Bronchial epithelial cell (primary cell): Measurements from ENCODE around the gene MAGI2. TPM values are rescaled to one million over a fixed set of nuclear protein-coding genes. Genes with fewer than 3 reads are reported as not detected.

Source experiments
- DNase-seq: peaks from one replicate; pipeline ENCODE4 v3.0.0-alpha.2; 2010; ENCODE audit warnings: low read depth
- FAIRE-seq: peaks from 2 replicates; lab custom pipeline; 2011; peaks lifted over from hg19 to GRCh38; lab: Jason Lieb, UNC
- H3K27me3 ChIP-seq: 2 replicates; pipeline ENCODE4 v1.5.1; 2011; ENCODE audit warnings: low read length; ENCODE audit not compliant: control insufficient read depth, insufficient read depth
- H3K36me3 ChIP-seq: 2 replicates; pipeline ENCODE4 v1.5.1; 2011; ENCODE audit warnings: low read length; ENCODE audit not compliant: control insufficient read depth, insufficient read depth
- H3K4me3 ChIP-seq: 2 replicates; pipeline ENCODE4 v1.5.1; 2011; ENCODE audit warnings: mild to moderate bottlenecking, low read depth, low read length, control low read depth
- total RNA-seq: library from RNA; depleted of rRNA; stranded (reverse); fragments of >200 nt; gene quantifications from 2 replicates; pipeline ENCODE4 v1.2.1, GENCODE V29; 2014
- TF ChIP-seq, protein P1 (sequence below): IDR thresholded peaks from 2 replicates; pipeline ENCODE4 v1.5.1; 2011; ENCODE audit warnings: mild to moderate bottlenecking, moderate library complexity, low read length, control low read depth, inconsistent platforms; ENCODE audit not compliant: insufficient read depth, severe bottlenecking

MAGI2 gene
- total RNA-seq, 1 donor from 2014 or later = 2.6 TPM

DNA sequence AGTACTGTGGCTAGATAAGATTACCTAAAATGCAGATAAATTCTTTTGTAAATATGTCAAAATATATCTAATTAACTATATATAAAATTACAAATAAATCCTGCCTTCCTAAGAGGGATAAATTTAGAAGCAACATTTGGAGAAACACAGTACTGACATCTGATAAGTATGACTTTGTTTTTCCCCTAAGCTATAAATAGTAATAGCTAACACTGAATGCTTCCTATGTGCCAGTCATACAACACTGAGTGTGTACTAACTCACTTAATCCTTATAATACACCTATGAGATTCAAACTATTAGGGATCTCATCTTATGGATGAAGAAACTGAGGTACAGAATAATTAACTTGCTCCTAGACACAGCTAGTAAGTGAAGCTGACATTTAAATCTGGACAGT lies 733.4 kb downstream of the MAGI2 start:
- FAIRE-seq = no peak
- TF ChIP-seq, protein P1, sequence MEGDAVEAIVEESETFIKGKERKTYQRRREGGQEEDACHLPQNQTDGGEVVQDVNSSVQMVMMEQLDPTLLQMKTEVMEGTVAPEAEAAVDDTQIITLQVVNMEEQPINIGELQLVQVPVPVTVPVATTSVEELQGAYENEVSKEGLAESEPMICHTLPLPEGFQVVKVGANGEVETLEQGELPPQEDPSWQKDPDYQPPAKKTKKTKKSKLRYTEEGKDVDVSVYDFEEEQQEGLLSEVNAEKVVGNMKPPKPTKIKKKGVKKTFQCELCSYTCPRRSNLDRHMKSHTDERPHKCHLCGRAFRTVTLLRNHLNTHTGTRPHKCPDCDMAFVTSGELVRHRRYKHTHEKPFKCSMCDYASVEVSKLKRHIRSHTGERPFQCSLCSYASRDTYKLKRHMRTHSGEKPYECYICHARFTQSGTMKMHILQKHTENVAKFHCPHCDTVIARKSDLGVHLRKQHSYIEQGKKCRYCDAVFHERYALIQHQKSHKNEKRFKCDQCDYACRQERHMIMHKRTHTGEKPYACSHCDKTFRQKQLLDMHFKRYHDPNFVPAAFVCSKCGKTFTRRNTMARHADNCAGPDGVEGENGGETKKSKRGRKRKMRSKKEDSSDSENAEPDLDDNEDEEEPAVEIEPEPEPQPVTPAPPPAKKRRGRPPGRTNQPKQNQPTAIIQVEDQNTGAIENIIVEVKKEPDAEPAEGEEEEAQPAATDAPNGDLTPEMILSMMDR = no peak
- no peak overlapping the region for H3K4me3 ChIP-seq

DNA sequence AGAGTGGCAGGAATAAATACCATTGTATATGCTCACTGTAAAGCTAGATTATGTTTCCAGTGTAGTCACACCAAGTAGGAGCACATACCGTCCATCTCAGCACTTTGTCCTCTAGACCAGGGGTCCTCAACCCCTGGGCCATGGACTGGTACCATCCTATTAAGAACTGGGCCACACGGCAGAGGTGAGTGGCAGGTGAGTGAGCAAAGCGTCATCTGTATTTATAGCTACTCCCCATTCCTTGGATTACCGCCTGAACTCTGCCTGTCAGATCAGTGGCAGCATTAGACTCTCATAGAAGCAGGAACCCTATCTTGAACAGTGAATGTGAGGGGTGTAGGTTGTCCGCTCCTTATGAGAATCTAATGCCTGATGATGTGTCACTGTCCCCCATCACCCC lies 735.3 kb downstream of the MAGI2 start:
- H3K4me3 ChIP-seq = no peak overlapping the region
- TF ChIP-seq, protein P1 = no peak
- H3K27me3 ChIP-seq = no peaks in the 10 kb centered on the region
- no peaks in the 10 kb centered on the region for H3K36me3 ChIP-seq
- DNase-seq (no peak), FAIRE-seq (no peak)

More for the DNA sequence above, 733.4 kb downstream of the MAGI2 start:
- H3K27me3 ChIP-seq = no peaks in the 10 kb centered on the region
- no peak for DNase-seq
- no peaks in the 10 kb centered on the region for H3K36me3 ChIP-seq

DNA sequence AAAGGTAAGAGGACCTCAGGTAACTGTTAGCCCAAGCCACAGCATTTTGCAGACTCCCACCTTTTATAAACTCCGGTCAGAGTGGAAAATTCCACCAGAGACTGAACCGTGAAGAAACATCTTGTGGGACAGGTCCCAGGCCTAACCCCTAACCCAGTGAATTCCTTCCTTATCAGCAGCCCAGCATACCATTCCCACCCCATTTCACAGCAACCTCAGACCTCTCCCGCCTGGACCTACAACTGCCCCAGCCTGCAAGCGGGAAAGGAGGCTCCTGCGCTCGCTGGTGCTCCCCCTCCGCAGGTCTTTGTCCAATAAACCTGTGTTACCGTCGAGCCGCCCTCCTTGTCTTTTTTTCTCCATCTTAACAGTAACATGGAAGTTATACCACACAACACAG lies 736.6 kb downstream of the MAGI2 start:
- Histone ChIP-seq H3K4me3 (no peak overlapping the region), H3K36me3 (no peaks in the 10 kb centered on the region), H3K27me3 (no peaks in the 10 kb centered on the region)
- DNase-seq = no peak
- FAIRE-seq = no peak
- TF ChIP-seq, protein P1 = no peak

DNA sequence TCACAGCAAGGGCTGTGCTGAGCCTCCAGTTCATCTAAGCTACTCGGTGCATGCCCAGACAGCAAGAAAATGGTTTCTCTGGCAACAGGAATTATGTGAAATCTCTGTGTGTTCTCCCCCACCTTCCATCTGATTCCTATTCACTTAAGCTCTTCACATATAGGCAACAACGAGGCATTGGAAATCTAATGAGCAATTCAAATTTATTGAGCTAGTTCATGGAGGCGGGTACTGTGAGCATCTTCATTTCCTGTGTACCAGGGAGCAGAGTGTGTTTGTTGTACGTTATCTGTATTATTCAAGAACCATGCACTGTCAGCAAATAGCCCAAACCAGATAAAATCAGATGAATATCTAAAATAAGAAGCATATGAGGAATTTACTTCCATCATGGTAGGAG lies 739.1 kb downstream of the MAGI2 start:
- Histone ChIP-seq H3K36me3 (no peaks in the 10 kb centered on the region), H3K4me3 (no peak overlapping the region), H3K27me3 (no peaks in the 10 kb centered on the region)
- FAIRE-seq = no peak
- TF ChIP-seq, protein P1 = no peak
- DNase-seq = no peak

DNA sequence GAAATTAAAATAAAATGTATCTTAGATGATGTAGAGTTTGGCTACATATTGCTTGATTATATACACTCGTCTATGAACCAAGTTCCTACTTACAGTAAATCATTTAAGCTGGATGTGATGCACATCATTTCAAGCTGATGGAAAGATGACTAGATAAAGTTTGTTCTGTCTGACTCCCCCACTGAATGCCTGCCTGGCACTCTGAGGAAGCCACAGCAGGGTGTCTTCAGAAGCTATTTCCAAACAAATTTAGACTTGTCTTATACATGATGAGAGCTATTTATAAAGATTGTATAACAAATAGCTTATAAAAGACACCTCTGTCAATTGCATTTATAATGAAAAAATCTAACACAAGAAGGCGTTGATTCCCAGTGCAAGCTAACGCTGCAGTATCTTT lies 741.4 kb downstream of the MAGI2 start:
- DNase-seq (no peak), FAIRE-seq (no peak)
- TF ChIP-seq, protein P1 = no peak
- H3K36me3 ChIP-seq = no peaks in the 10 kb centered on the region
- no peak overlapping the region for H3K4me3 ChIP-seq
- no peaks in the 10 kb centered on the region for H3K27me3 ChIP-seq

DNA sequence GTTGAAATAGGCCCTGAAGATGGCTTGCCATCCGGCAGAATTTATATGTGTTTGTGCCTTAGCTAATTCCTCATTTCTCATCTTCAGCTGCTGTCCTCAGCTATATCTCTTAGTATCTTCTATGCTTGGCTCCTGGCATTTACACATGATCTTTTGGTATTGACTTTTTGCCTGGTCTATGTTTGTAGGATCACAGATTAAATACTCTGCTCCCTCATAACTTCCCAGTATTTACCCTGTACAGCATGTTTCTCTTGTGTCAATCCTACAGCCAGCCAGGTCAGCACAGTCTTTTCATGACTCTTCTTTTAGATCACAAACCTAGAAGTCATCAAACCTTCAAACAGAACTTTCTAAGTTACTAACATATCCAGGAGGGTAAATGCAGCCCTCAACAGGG lies 743.8 kb downstream of the MAGI2 start:
- Histone ChIP-seq H3K36me3 (no peaks in the 10 kb centered on the region), H3K4me3 (no peak overlapping the region), H3K27me3 (no peaks in the 10 kb centered on the region)
- no peak for DNase-seq
- no peak for FAIRE-seq
- TF ChIP-seq, protein P1 = no peak
